Spleen (tissue), 7 donors: ENCODE data around the gene SSBP2.

ENCODE experiments used
- POLR2A ChIP-seq, 3 donors: fragments of 450-650 bp; IDR thresholded peaks; one replicate each; pipeline ENCODE4 v1.5.1; 2017; ENCODE audit warnings: antibody characterized with exemption in 3 of 3, mild to moderate bottlenecking in 1 of 3
- POLR2AphosphoS5 ChIP-seq, 3 donors: sonication (generic); formaldehyde crosslinking; IDR thresholded peaks; one replicate each; pipeline ENCODE4 v1.5.1; 2017; ENCODE audit warnings: antibody characterized with exemption in 3 of 3
- TF ChIP-seq, protein P1 (sequence below), 11 experiments: fragments of 200-600 bp in 7 of 11; fragments of 450-650 bp in 4 of 11; sonication (generic) in 4 of 11; IDR thresholded peaks in 8 of 11; conservative IDR thresholded peaks in 3 of 11; 1 replicate in 7 of 11; 2 replicates in 4 of 11; pipeline versions ENCODE4 v1.4.0 to v1.8.0; 2016 to 2021; ENCODE audit warnings: antibody characterized with exemption in 11 of 11, inconsistent platforms in 4 of 11, mild to moderate bottlenecking in 1 of 11
- donor health status: DM: no; HTN: no; CAD: no; lungs with moderate emphysema.
- donor health status: DM: no; HTN: no; CAD: no.
- donor health status: DM: no; HTN: no; CAD: no.

DNA sequence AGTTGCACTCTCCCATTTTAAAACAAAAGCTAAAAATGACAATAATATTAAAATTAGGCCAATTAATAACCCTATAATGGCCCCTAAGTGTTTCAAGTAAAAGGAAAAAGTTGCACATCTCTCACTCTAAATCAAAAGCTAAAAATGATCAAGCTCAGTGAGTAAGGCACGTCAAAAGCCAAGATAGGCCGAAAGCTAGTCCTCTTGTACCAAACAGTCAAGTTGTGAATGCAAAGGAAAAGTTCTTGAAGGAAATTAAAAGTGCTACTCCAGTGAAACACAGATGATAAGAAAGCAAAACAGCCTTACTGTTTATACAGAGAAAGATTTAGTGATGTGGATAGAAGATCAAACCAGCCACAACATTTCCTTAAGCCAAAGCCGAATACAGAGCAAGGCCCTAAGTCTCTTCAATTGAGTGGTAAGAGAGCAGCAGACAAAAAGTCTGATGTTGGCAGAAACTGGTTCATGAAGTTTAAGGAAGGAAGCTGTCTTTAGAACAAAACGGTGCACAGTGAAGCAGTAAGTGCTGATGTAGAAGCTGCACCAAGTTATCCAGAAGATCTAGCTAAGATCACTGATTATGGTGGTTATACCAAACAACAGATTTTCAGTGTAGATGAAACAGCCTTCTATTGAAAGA, 212.9 kb downstream of the SSBP2 start:
- TF ChIP-seq POLR2A (IDR thresholded peaks at IDR 0.05) (no peak), POLR2AphosphoS5 (IDR thresholded peaks at IDR 0.05) (no peak)
- TF ChIP-seq, protein P1, sequence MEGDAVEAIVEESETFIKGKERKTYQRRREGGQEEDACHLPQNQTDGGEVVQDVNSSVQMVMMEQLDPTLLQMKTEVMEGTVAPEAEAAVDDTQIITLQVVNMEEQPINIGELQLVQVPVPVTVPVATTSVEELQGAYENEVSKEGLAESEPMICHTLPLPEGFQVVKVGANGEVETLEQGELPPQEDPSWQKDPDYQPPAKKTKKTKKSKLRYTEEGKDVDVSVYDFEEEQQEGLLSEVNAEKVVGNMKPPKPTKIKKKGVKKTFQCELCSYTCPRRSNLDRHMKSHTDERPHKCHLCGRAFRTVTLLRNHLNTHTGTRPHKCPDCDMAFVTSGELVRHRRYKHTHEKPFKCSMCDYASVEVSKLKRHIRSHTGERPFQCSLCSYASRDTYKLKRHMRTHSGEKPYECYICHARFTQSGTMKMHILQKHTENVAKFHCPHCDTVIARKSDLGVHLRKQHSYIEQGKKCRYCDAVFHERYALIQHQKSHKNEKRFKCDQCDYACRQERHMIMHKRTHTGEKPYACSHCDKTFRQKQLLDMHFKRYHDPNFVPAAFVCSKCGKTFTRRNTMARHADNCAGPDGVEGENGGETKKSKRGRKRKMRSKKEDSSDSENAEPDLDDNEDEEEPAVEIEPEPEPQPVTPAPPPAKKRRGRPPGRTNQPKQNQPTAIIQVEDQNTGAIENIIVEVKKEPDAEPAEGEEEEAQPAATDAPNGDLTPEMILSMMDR (IDR thresholded peaks at IDR 0.05 in 8 of 11, conservative IDR thresholded peaks at IDR 0.05 in 3 of 11), result no peak
